Stimulated activated CD8-positive, alpha-beta memory T cell treated with anti-CD3 and anti-CD28 coated beads, Interleukin-7, amount 100 ng/mL, for 4 hours (primary cell): Measurements from ENCODE around the gene PLA2G6.
A peak's percentile ranks its signal among the peaks of the same experiment; 100 is the strongest.
"Not testable (repeated sequence)": the region's sequence is repeated elsewhere in the genome, so short reads cannot be mapped to it uniquely, and the experiment has no call there.

Source experiments
- DNase-seq, 2 donors: peaks; one replicate each; pipeline ENCODE4 v3.0.0-alpha.2; 2020; ENCODE audit warnings: low read depth in 2 of 2

PLA2G6 gene

GRCh38 chr22:38190581-38190980 lies 9.0 kb upstream of the PLA2G6 start:
- DNase-seq, result no peak

GRCh38 chr22:38189104-38189503 lies 7.5 kb upstream of the PLA2G6 start:
- no peak for DNase-seq

GRCh38 chr22:38187413-38188212 lies 6.0 kb upstream of the PLA2G6 start:
- DNase-seq, result no peak

GRCh38 chr22:38186429-38186828 lies 4.8 kb upstream of the PLA2G6 start:
- no peak for DNase-seq

DNA sequence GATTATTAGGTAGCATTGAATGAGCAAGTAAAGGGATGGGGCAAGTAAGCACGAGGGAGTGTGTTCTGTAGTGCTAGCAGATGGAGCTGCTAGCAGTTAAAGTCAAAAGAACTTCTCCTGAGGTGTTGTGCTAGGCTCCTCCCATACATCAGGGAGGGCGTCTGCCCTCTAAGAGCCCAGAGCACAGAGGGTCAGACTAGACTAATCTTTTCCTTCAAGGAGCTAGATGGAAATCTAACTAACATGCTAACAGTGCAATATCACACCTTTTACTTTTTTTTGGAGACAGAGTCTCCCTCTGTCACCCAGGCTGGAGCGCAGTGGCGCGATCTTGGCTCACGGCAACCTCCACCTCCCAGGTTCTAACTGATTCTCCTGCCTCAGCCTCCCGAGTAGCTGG lies 3.2 kb upstream of the PLA2G6 start:
- no peak for DNase-seq

- DNase-seq, result no peak
Measured at GRCh38 chr22:38180841-38181452, 683 bp downstream of the PLA2G6 start.

- not testable (repeated sequence) for DNase-seq
Measured at GRCh38 chr22:38178605-38178937, 3.1 kb downstream of the PLA2G6 start.

GRCh38 chr22:38177926-38178604 lies 3.6 kb downstream of the PLA2G6 start:
- no peak for DNase-seq

GRCh38 chr22:38177571-38177925 lies 4.1 kb downstream of the PLA2G6 start:
- not testable (repeated sequence) for DNase-seq

GRCh38 chr22:38177044-38177443 lies 4.6 kb downstream of the PLA2G6 start:
- DNase-seq, result no peak

DNA sequence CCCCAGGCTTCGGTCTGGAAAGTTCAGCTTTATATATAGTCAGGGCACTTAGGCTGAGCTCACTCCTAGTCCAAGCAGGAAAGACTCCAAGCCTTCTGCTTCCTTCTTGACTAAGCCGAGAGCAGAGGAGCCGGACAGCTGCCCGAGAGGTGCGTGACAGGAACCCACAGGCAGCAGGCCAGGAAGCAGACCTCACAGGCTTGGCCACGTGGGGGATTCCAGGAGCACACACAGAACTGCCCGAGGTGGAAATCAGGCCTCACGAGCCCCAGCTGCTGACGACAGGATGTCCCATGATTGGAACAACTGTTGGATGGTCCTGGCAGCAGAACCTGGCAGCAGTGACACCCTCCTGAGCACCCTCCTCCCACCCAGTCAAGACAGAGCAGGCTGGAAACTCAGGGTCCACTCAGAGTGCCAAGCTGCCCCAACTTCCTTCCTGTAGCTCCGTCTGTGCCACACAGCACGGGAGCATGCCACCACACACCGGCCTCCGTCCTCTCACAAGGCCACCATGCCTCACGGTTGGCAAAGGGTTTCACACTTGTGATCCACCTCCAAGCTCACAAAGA lies 5.4 kb downstream of the PLA2G6 start:
- peak in 1 of 2 donors; percentile 46 for DNase-seq

GRCh38 chr22:38175206-38176118 lies 6.2 kb downstream of the PLA2G6 start:
- DNase-seq, result no peak

DNA sequence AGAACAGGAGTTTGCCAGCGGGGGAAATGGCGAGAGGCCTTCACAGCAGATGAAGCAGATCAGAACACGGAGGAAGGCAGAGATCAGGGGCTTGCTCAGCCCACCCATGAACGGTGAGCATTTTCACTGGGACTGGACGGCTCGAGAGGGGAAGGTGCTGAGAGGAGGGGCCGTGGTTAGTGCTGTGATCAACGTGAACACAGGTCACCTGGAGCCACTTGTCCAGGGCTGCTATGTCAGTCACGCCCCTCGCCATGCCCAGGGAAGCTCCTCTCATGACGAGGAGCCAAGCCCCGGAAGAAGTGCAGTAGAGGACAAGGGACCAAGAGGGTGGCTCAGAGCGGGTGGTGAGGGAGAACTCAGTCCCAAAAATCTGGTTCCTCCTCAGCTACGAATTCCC lies 7.0 kb downstream of the PLA2G6 start:
- no peak for DNase-seq

DNA sequence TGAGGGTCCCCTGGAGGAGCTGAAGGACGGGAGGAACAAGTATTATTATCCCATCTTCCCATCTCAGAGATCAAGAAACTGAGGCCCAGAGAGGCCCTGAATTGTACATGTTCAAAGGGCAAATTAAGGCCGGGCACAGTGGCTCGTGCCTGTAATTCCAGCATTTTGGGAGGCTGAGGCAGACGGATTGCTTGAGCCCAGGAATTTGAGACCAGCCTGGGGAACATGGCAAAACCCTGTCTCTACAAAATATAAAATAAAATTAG lies 8.1 kb downstream of the PLA2G6 start:
- no peak for DNase-seq

GRCh38 chr22:38172832-38173640 lies 8.6 kb downstream of the PLA2G6 start:
- DNase-seq, result peak; percentile 35 to 65

GRCh38 chr22:38171927-38172831 lies 9.5 kb downstream of the PLA2G6 start:
- DNase-seq, result no peak

DNA sequence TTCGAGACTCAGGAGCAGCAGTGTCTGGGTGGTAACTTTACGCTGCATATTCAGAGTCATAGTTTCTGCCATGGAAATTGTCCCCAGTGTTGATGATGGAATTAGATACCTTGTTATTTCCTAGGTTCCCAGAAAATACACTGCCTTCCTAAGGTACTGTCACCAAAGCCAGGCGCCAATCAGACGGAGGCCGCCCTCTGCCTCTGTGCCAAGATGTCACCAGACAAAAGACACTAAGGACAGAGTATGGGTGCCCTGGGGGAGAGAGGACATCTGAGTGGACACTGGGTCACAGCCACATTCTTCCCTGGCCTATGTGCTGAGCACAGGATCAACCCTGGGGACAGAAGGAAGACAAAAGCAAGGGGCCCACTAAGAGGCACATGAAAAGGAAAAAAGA lies 11.2 kb downstream of the PLA2G6 start:
- DNase-seq, result no peak

DNA sequence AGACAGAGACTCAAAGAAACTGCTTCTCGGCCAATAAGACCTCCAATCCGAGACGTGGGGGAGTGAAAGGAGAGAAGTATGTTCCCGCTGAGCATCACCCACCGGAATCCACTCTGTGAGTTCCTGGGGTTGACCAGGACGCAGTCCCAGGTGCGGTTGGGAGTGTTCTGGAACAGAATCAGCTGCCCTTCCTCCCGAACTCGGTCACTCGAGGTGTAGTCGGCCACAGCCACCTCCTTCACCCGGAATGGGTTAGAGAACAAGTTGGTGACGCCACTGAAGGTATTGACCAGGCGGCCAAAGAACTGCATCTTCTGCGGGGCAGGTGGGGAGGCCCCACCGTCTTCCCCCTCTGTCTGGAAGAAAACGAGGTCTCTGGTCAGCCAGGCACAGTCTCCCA lies 12.5 kb downstream of the PLA2G6 start:
- no peak for DNase-seq

GRCh38 chr22:38167988-38168407 lies 13.6 kb downstream of the PLA2G6 start:
- no peak for DNase-seq
